SU-DHL-6 (cell line): ENCODE measurements around the gene GIGYF2.

Experiments
- H2AFZ ChIP-seq: fragments of 200-600 bp; sonication (generic); 2 replicates; pipeline ENCODE4 v1.6.1; 2014; ENCODE audit warnings: low read depth, mild to moderate bottlenecking, moderate library complexity, mixed read lengths, antibody characterized with exemption, low read length; ENCODE audit not compliant: severe bottlenecking
- H3F3A ChIP-seq: fragments of 200-600 bp; shearing (Covaris generic); 2 replicates; pipeline ENCODE4 v1.6.0; 2016; ENCODE audit warnings: antibody characterized with exemption, mild to moderate bottlenecking; ENCODE audit not compliant: insufficient read depth
- H3K27ac ChIP-seq: fragments of 200-600 bp; sonication (generic); 2 replicates; pipeline ENCODE4 v1.5.1; 2016; ENCODE audit warnings: low read depth, mild to moderate bottlenecking, low read length, moderate library complexity, mixed read lengths
- H3K27me3 ChIP-seq: fragments of 200-600 bp; sonication (generic), shearing (Covaris generic); 2 replicates; pipeline ENCODE4 v1.6.0; 2014; ENCODE audit warnings: mild to moderate bottlenecking, low read length
- H3K36me3 ChIP-seq: fragments of 200-600 bp; sonication (generic); 2 replicates; pipeline ENCODE4 v1.6.1; 2014; ENCODE audit warnings: mild to moderate bottlenecking, low read length, mixed read lengths
- H3K4me2 ChIP-seq: fragments of 300-600, 200-600 bp; shearing (Covaris generic), sonication (generic); 2 replicates; pipeline ENCODE4 v1.6.0; 2014; ENCODE audit warnings: low read length, low read depth, mild to moderate bottlenecking; ENCODE audit not compliant: poor library complexity, severe bottlenecking
- H3K4me3 ChIP-seq: fragments of 200-600 bp; sonication (generic); 2 replicates; pipeline ENCODE4 v1.5.1; 2014; ENCODE audit warnings: antibody characterized with exemption, low read length, mild to moderate bottlenecking, mixed read lengths; ENCODE audit not compliant: insufficient read depth, poor library complexity, severe bottlenecking
- H3K79me2 ChIP-seq: fragments of 200-600 bp; sonication (generic); 2 replicates; pipeline ENCODE4 v1.6.1; 2014; ENCODE audit warnings: mild to moderate bottlenecking, low read length, moderate library complexity; ENCODE audit not compliant: insufficient read depth
- H3K9ac ChIP-seq: fragments of 200-600 bp; sonication (generic); 2 replicates; pipeline ENCODE4 v1.7.0; 2014; ENCODE audit warnings: mild to moderate bottlenecking, low read length
- H3K9me2 ChIP-seq: fragments of 200-600 bp; sonication (generic); replicated peaks from 2 replicates; pipeline ENCODE4 v1.6.1; 2014; ENCODE audit warnings: low read length; ENCODE audit not compliant: insufficient read depth
- H3K9me3 ChIP-seq: fragments of 200-600 bp; sonication (generic); 2 replicates; pipeline ENCODE4 v1.6.1; 2014; ENCODE audit warnings: low read length, mixed read lengths; ENCODE audit not compliant: insufficient read depth
- H4K20me1 ChIP-seq: fragments of 200-600 bp; sonication (generic); 2 replicates; pipeline ENCODE4 v1.6.1; 2014; ENCODE audit warnings: low read depth, mild to moderate bottlenecking, antibody characterized with exemption, low read length, moderate library complexity, mixed read lengths
- CTCF ChIP-seq: fragments of 200-600 bp; sonication (generic); IDR thresholded peaks from one replicate; pipeline ENCODE4 v1.5.1; 2017; ENCODE audit warnings: antibody characterized with exemption, mild to moderate bottlenecking, low read length, moderate library complexity; ENCODE audit not compliant: insufficient read depth, poor library complexity, severe bottlenecking
- EZH2phosphoT487 ChIP-seq: fragments of 200-600 bp; sonication (generic), shearing (Covaris generic); conservative IDR thresholded peaks from 2 replicates; pipeline ENCODE4 v1.6.1; 2018; ENCODE audit warnings: mild to moderate bottlenecking, antibody characterized with exemption, low read length, moderate library complexity, mixed read lengths

Gene GIGYF2

GRCh38 chr2:232744963-232745362, 47.8 kb downstream of the GIGYF2 start:
- H3K27me3 ChIP-seq, result no peaks in the 10 kb centered on the region
- H3K4me3 ChIP-seq, result no peak overlapping the region
- H3K27ac ChIP-seq, result no peak overlapping the region
- H3K79me2 ChIP-seq, result no peaks in the 10 kb centered on the region
- no peak overlapping the region for H2AFZ ChIP-seq
- H3K9ac ChIP-seq, result no peak overlapping the region
- H3K36me3 ChIP-seq, result peaks cover 13% of the 10 kb centered on the region
- H3F3A ChIP-seq, result 0 out of 2 replicates have a peak, but pooled peaks cover 3% of the 10 kb centered on the region
- no peaks in the 10 kb centered on the region for H3K9me2 ChIP-seq
- no peaks in the 10 kb centered on the region for H4K20me1 ChIP-seq
- H3K9me3 ChIP-seq, result no peaks in the 10 kb centered on the region
- TF ChIP-seq EZH2phosphoT487 (no peak), CTCF (no peak)
- no peak overlapping the region for H3K4me2 ChIP-seq

- TF ChIP-seq CTCF (no peak), EZH2phosphoT487 (no peak)
- no peak overlapping the region for H3K27ac ChIP-seq
- no peak overlapping the region for H2AFZ ChIP-seq
- no peak overlapping the region for H3K4me2 ChIP-seq
- no peaks in the 10 kb centered on the region for H3K9me3 ChIP-seq
- H3K36me3 ChIP-seq, result peaks cover 17% of the 10 kb centered on the region
- H3K27me3 ChIP-seq, result no peaks in the 10 kb centered on the region
- H3F3A ChIP-seq, result 0 out of 2 replicates have a peak, but pooled peaks cover 3% of the 10 kb centered on the region
- H3K4me3 ChIP-seq, result no peak overlapping the region
- no peaks in the 10 kb centered on the region for H4K20me1 ChIP-seq
- no peaks in the 10 kb centered on the region for H3K9me2 ChIP-seq
- H3K79me2 ChIP-seq, result no peaks in the 10 kb centered on the region
- H3K9ac ChIP-seq, result no peak overlapping the region
Measured at GRCh38 chr2:232748038-232748437, 50.9 kb downstream of the GIGYF2 start.

GRCh38 chr2:232749331-232749730, 52.2 kb downstream of the GIGYF2 start:
- Histone ChIP-seq H3K36me3 (peaks cover 20% of the 10 kb centered on the region), H2AFZ (no peak overlapping the region), H3F3A (0 out of 2 replicates have a peak, but pooled peaks cover 3% of the 10 kb centered on the region), H3K9ac (no peak overlapping the region), H3K9me2 (no peaks in the 10 kb centered on the region), H3K9me3 (no peaks in the 10 kb centered on the region), H4K20me1 (no peaks in the 10 kb centered on the region), H3K4me3 (no peak overlapping the region), H3K79me2 (no peaks in the 10 kb centered on the region), H3K27me3 (no peaks in the 10 kb centered on the region), H3K4me2 (no peak overlapping the region), H3K27ac (no peak overlapping the region)
- TF ChIP-seq EZH2phosphoT487, result no peak
- no peak for TF ChIP-seq CTCF
